ENCODE results near the gene MAPKAPK2.
"Not testable (repeated sequence)": the region's sequence is repeated elsewhere in the genome, so short reads cannot be mapped to it uniquely, and the experiment has no call there.

Gene MAPKAPK2

DNA sequence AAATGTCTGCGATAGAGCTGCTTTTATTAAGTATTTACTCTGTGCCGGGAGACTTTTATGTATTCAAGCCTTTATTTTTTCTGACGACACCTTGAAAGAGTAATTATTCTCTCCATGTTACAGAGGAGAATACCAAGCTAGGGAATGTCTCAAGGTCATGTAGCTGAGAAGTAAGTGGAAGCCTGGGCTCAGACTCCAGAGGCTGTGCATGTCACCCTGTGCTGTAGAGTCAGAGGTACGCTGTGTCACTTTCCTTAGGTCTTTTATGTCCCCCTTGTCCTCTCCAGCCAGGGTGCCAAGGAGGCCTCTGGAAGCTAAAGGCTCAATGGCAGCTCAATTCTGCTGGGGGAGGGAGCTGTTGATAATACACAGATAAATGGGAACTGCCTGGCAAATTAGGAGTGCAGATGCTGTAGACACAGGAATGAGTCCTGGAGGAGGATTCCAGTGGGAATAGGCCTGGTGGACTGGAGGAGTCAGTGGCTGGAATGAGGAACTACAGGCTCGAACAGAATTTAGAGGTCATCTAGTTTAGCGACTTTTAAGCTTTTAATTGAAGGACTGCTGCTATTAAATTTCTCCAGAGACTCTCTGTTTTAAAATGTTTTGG is 76.6 kb downstream of the MAPKAPK2 start:
- DNase-seq (ENCODE audit: extremely low spot score) = peak; percentile 32
- POLR2A ChIA-PET = no interaction called here
- CTCF ChIA-PET = interaction anchor here (0.6 to 1.3 kb wide), 2 partner anchors 10 to 26 kb away, joined by 4 to 5 read pairs; no protein-coding TSS in a partner anchor
- TF ChIP-seq LEF1 (IDR thresholded peaks at IDR 0.05; ENCODE audit: borderline replicate concordance) = no peak
- no peak for TF ChIP-seq SUZ12 (IDR thresholded peaks at IDR 0.05)
- no peak for TF ChIP-seq CTBP1 (IDR thresholded peaks at IDR 0.05; ENCODE audit: borderline replicate concordance)
- TF ChIP-seq BHLHE40 (IDR thresholded peaks at IDR 0.05; ENCODE audit: borderline replicate concordance) = no peak
- no peak for TF ChIP-seq NFRKB (IDR thresholded peaks at IDR 0.05)
- no peak for TF ChIP-seq ZNF384 (IDR thresholded peaks at IDR 0.05)
- no peak for TF ChIP-seq FOXA1 (IDR thresholded peaks at IDR 0.05)
- TF ChIP-seq L3MBTL2 (conservative IDR thresholded peaks at IDR 0.05) = no peak
- TF ChIP-seq SP1 (IDR thresholded peaks at IDR 0.05) = no peak
- TF ChIP-seq HDGF (IDR thresholded peaks at IDR 0.05; ENCODE audit: borderline replicate concordance) = no peak
- TF ChIP-seq FOXK2 (IDR thresholded peaks at IDR 0.05) = no peak
- no peak for TF ChIP-seq TARDBP (IDR thresholded peaks at IDR 0.05)
- no peak for TF ChIP-seq ARNT (IDR thresholded peaks at IDR 0.05)
- TF ChIP-seq, protein P1, sequence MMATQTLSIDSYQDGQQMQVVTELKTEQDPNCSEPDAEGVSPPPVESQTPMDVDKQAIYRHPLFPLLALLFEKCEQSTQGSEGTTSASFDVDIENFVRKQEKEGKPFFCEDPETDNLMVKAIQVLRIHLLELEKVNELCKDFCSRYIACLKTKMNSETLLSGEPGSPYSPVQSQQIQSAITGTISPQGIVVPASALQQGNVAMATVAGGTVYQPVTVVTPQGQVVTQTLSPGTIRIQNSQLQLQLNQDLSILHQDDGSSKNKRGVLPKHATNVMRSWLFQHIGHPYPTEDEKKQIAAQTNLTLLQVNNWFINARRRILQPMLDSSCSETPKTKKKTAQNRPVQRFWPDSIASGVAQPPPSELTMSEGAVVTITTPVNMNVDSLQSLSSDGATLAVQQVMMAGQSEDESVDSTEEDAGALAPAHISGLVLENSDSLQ (IDR thresholded peaks at IDR 0.05) = no peak
- TF ChIP-seq ELF4 (IDR thresholded peaks at IDR 0.05) = no peak
- no peak for TF ChIP-seq FOXM1 (IDR thresholded peaks at IDR 0.05; ENCODE audit: borderline replicate concordance)

GRCh38 chr1:206762741-206763364 is 78.1 kb downstream of the MAPKAPK2 start:
- CTCF ChIA-PET; POLR2A ChIA-PET; DNase-seq (ENCODE audit: extremely low spot score): not testable (repeated sequence)

GRCh38 chr1:206765771-206766170 is 81.1 kb downstream of the MAPKAPK2 start:
- CTCF ChIA-PET, POLR2A ChIA-PET: not testable (repeated sequence)

GRCh38 chr1:206766251-206766856 is 81.6 kb downstream of the MAPKAPK2 start:
- no peak for DNase-seq (ENCODE audit: extremely low spot score)
- CTCF ChIA-PET = no interaction called here
- POLR2A ChIA-PET = no interaction called here
- TF ChIP-seq FOXM1 (IDR thresholded peaks at IDR 0.05; ENCODE audit: borderline replicate concordance) (no peak), L3MBTL2 (conservative IDR thresholded peaks at IDR 0.05) (no peak), NFRKB (IDR thresholded peaks at IDR 0.05) (no peak), FOXK2 (IDR thresholded peaks at IDR 0.05) (no peak), CTBP1 (IDR thresholded peaks at IDR 0.05; ENCODE audit: borderline replicate concordance) (no peak), FOXA1 (IDR thresholded peaks at IDR 0.05) (no peak)

More at GRCh38 chr1:206765771-206766170, 81.1 kb downstream of the MAPKAPK2 start:
- DNase-seq (ENCODE audit: extremely low spot score) = not testable (repeated sequence)

- CTCF ChIA-PET = interaction anchor here (0.6 kb wide), 1 partner anchor 10 kb away, joined by 3 read pairs; no protein-coding TSS in a partner anchor
These were observed 84.0 kb downstream of the MAPKAPK2 start for GRCh38 chr1:206768472-206769303.

DNA sequence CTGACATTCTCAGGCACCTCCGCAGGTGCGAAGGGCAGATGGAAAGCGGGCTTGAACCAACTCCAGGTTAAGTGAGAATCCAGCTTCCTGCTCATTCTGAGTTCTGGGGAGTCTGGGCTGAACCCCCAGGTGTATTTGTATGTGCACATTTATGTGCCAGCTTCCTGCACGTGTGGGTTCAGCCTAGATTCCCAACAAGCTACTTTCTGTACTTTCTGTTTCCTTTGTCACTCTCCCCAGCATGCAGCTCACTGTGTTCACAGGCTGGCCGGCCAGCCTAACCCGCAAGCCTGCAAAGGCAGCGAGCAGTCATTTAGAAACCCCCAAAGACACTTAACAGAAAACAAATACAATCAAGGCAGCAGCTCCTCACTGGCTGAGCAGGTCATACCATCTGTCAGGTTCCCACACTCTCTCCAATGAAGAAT is 84.6 kb downstream of the MAPKAPK2 start:
- CTCF ChIA-PET = interaction anchor here (0.6 kb wide), 1 partner anchor 11 kb away, joined by 3 read pairs; no protein-coding TSS in a partner anchor
- TF ChIP-seq BHLHE40 (IDR thresholded peaks at IDR 0.05; ENCODE audit: borderline replicate concordance) = no peak
- no peak for TF ChIP-seq NFRKB (IDR thresholded peaks at IDR 0.05)
- no peak for TF ChIP-seq CTBP1 (IDR thresholded peaks at IDR 0.05; ENCODE audit: borderline replicate concordance)
- no peak for TF ChIP-seq SP1 (IDR thresholded peaks at IDR 0.05)
- TF ChIP-seq FOXA1 (IDR thresholded peaks at IDR 0.05) = no peak
- no peak for TF ChIP-seq ELF4 (IDR thresholded peaks at IDR 0.05)
- TF ChIP-seq HDGF (IDR thresholded peaks at IDR 0.05; ENCODE audit: borderline replicate concordance) = no peak
- no peak for TF ChIP-seq LEF1 (IDR thresholded peaks at IDR 0.05; ENCODE audit: borderline replicate concordance)
- no peak for TF ChIP-seq ZNF384 (IDR thresholded peaks at IDR 0.05)
- no peak for TF ChIP-seq FOXK2 (IDR thresholded peaks at IDR 0.05)
- TF ChIP-seq TARDBP (IDR thresholded peaks at IDR 0.05) = no peak
- TF ChIP-seq SUZ12 (IDR thresholded peaks at IDR 0.05) = no peak
- TF ChIP-seq, protein P1 (IDR thresholded peaks at IDR 0.05) = no peak
- no peak for TF ChIP-seq L3MBTL2 (conservative IDR thresholded peaks at IDR 0.05)
- no peak for TF ChIP-seq FOXM1 (IDR thresholded peaks at IDR 0.05; ENCODE audit: borderline replicate concordance)
- TF ChIP-seq ARNT (IDR thresholded peaks at IDR 0.05) = no peak
- DNase-seq (ENCODE audit: extremely low spot score) = no peak
- POLR2A ChIA-PET = no interaction called here

More at GRCh38 chr1:206768472-206769303, 84.0 kb downstream of the MAPKAPK2 start:
- no peak for TF ChIP-seq FOXM1 (IDR thresholded peaks at IDR 0.05; ENCODE audit: borderline replicate concordance)
- TF ChIP-seq FOXA1 (IDR thresholded peaks at IDR 0.05) = no peak
- no peak for TF ChIP-seq ARNT (IDR thresholded peaks at IDR 0.05)
- no peak for TF ChIP-seq BHLHE40 (IDR thresholded peaks at IDR 0.05; ENCODE audit: borderline replicate concordance)
- no peak for TF ChIP-seq ELF4 (IDR thresholded peaks at IDR 0.05)
- TF ChIP-seq, protein P1 (IDR thresholded peaks at IDR 0.05) = no peak
- no peak for TF ChIP-seq FOXK2 (IDR thresholded peaks at IDR 0.05)
- TF ChIP-seq ZNF384 (IDR thresholded peaks at IDR 0.05) = no peak
- TF ChIP-seq LEF1 (IDR thresholded peaks at IDR 0.05; ENCODE audit: borderline replicate concordance) = no peak
- no peak for TF ChIP-seq L3MBTL2 (conservative IDR thresholded peaks at IDR 0.05)
- TF ChIP-seq SUZ12 (IDR thresholded peaks at IDR 0.05) = no peak
- no peak for TF ChIP-seq CTBP1 (IDR thresholded peaks at IDR 0.05; ENCODE audit: borderline replicate concordance)
- TF ChIP-seq TARDBP (IDR thresholded peaks at IDR 0.05) = no peak
- no peak for TF ChIP-seq HDGF (IDR thresholded peaks at IDR 0.05; ENCODE audit: borderline replicate concordance)
- no peak for TF ChIP-seq NFRKB (IDR thresholded peaks at IDR 0.05)
- TF ChIP-seq SP1 (IDR thresholded peaks at IDR 0.05) = no peak
- POLR2A ChIA-PET = no interaction called here
- no peak for DNase-seq (ENCODE audit: extremely low spot score)
